Astrocyte of the cerebellum (primary cell): ENCODE results near the gene LRRTM4.

Experiments
- DNase-seq: peaks from one replicate; pipeline ENCODE4 v3.0.0-alpha.2; 2011; ENCODE audit warnings: low read depth
- H3K4me3 ChIP-seq: 2 replicates; pipeline ENCODE4 v1.5.1; 2011; ENCODE audit warnings: mild to moderate bottlenecking, low read depth, low read length, moderate library complexity
- CTCF ChIP-seq: IDR thresholded peaks from 2 replicates; pipeline ENCODE4 v1.5.1; 2012; ENCODE audit warnings: low read length, low read depth, moderate library complexity, mild to moderate bottlenecking; ENCODE audit errors: missing control alignments
- in situ Hi-C: cut with HindIII; loops from 2 replicates; pipeline ENCODE4 v1.10.0; 2017; ENCODE audit warnings: low sequenced_read_pairs

The LRRTM4 gene

GRCh38 chr2:76829374-76830234 lies 692.6 kb downstream of the LRRTM4 start:
- in situ Hi-C loops = no loop called here
- no peak for TF ChIP-seq CTCF
- no peak for DNase-seq
- no peak overlapping the region for H3K4me3 ChIP-seq

GRCh38 chr2:76826691-76827090 lies 695.5 kb downstream of the LRRTM4 start:
- H3K4me3 ChIP-seq = no peak overlapping the region
- in situ Hi-C loops = no loop called here
- TF ChIP-seq CTCF = no peak
- no peak for DNase-seq

- no peak for DNase-seq
- H3K4me3 ChIP-seq = no peak overlapping the region
- no peak for TF ChIP-seq CTCF
- in situ Hi-C loops = no loop called here
These were observed 696.8 kb downstream of the LRRTM4 start for GRCh38 chr2:76825140-76825970.

GRCh38 chr2:76821731-76822130 lies 700.4 kb downstream of the LRRTM4 start:
- no peak overlapping the region for H3K4me3 ChIP-seq
- in situ Hi-C loops = no loop called here
- DNase-seq = no peak
- no peak for TF ChIP-seq CTCF

GRCh38 chr2:76813084-76813483 lies 709.1 kb downstream of the LRRTM4 start:
- in situ Hi-C loops = no loop called here
- no peak overlapping the region for H3K4me3 ChIP-seq
- no peak for DNase-seq
- no peak for TF ChIP-seq CTCF

GRCh38 chr2:76812156-76812555 lies 710.0 kb downstream of the LRRTM4 start:
- TF ChIP-seq CTCF = no peak
- H3K4me3 ChIP-seq = no peak overlapping the region
- no peak for DNase-seq
- in situ Hi-C loops = no loop called here
